Measurements from ENCODE around the gene ARMC3. TPM values are rescaled to one million over a fixed set of nuclear protein-coding genes. Genes with fewer than 3 reads are reported as not detected.

ARMC3 gene
- total RNA-seq, 4 donors from 2014 or later: 0.34 to 51.2 (median 16.3) TPM; not detected in 1

DNA sequence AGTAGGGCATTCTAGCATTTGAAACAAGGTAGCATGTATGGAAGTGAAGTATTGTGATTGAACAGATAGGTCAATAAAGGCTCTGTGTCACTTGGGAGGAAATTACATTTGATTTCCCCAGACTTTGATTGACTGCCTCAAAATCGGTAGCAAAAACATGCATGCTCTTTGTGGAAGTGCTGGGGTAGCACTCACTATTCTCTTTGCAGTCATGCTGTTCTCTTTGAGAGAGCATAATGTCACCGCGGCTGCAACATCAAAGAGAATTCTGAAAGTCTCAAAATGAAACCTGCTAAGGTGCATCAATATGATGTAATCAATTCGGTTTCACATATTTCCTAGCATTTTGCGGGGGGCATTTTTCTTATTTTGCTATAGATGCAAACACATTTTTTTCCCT, 64.2 kb downstream of the ARMC3 start:
- no peak for DNase-seq
- intact Hi-C loops (cut with DNase I; ENCODE audit: low total_unique reads): no loop called here
- TF ChIP-seq POLR2A (IDR thresholded peaks at IDR 0.05): no peak
- Histone ChIP-seq H3K4me3 (no peak overlapping the region), H3K27me3 (no peaks in the 10 kb centered on the region), H3K27ac (no peak overlapping the region), H3K4me1 (no peaks in the 10 kb centered on the region), H3K9me3 (no peaks in the 10 kb centered on the region), H3K36me3 (no peaks in the 10 kb centered on the region)

DNA sequence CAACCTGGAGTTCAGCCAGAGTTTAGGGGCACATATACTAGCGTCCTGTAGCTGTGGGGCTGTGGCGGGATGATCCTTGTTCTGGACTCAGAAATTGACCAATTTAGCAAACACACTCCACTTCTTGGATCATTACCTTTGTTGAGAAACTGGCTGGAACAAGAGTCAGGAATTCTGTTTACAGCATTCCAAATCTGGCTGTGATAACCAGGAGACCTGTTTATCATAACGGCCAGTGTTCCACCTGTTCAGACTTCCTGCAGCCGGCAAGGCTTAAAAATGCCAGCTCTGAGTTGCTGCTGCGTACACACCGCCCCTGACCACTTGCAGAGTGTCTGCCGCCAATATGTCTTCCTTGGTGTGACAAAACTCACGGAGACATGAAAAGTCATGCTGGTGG, 64.8 kb downstream of the ARMC3 start:
- no peak for DNase-seq
- H3K27me3 ChIP-seq: no peaks in the 10 kb centered on the region
- H3K9me3 ChIP-seq: no peaks in the 10 kb centered on the region
- H3K4me1 ChIP-seq: no peaks in the 10 kb centered on the region
- no peak for TF ChIP-seq POLR2A (IDR thresholded peaks at IDR 0.05)
- TF ChIP-seq, protein P1, sequence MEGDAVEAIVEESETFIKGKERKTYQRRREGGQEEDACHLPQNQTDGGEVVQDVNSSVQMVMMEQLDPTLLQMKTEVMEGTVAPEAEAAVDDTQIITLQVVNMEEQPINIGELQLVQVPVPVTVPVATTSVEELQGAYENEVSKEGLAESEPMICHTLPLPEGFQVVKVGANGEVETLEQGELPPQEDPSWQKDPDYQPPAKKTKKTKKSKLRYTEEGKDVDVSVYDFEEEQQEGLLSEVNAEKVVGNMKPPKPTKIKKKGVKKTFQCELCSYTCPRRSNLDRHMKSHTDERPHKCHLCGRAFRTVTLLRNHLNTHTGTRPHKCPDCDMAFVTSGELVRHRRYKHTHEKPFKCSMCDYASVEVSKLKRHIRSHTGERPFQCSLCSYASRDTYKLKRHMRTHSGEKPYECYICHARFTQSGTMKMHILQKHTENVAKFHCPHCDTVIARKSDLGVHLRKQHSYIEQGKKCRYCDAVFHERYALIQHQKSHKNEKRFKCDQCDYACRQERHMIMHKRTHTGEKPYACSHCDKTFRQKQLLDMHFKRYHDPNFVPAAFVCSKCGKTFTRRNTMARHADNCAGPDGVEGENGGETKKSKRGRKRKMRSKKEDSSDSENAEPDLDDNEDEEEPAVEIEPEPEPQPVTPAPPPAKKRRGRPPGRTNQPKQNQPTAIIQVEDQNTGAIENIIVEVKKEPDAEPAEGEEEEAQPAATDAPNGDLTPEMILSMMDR (IDR thresholded peaks at IDR 0.05): no peak
- intact Hi-C loops (cut with DNase I; ENCODE audit: low total_unique reads): no loop called here
- no peaks in the 10 kb centered on the region for H3K36me3 ChIP-seq
- H3K27ac ChIP-seq: no peak overlapping the region
- no peak overlapping the region for H3K4me3 ChIP-seq

DNA sequence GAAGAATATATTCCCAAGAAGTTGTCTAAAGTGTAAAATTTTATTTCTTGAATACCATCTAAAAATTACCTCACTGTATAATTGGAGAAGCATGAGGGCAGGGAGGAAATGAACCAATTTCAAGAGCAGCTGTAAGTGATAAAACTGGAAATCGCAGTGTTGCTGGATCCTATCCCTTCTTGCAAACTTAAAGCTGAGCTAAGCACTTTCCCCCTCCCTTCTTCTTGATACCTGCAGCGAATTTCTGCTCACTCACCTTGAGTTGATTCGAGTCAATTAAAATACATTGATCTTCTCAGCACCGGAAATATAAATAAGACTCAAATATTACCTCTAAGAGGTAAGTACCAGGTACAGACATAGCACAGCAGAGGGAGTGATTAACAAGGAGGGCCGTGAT, 65.5 kb downstream of the ARMC3 start:
- Histone ChIP-seq H3K4me1 (no peaks in the 10 kb centered on the region), H3K27ac (no peak overlapping the region), H3K4me3 (no peak overlapping the region), H3K27me3 (no peaks in the 10 kb centered on the region), H3K36me3 (no peaks in the 10 kb centered on the region), H3K9me3 (no peaks in the 10 kb centered on the region)
- intact Hi-C loops (cut with DNase I; ENCODE audit: low total_unique reads): no loop called here
- DNase-seq: no peak
- TF ChIP-seq POLR2A (IDR thresholded peaks at IDR 0.05): no peak
- TF ChIP-seq, protein P1 (IDR thresholded peaks at IDR 0.05): no peak

DNA sequence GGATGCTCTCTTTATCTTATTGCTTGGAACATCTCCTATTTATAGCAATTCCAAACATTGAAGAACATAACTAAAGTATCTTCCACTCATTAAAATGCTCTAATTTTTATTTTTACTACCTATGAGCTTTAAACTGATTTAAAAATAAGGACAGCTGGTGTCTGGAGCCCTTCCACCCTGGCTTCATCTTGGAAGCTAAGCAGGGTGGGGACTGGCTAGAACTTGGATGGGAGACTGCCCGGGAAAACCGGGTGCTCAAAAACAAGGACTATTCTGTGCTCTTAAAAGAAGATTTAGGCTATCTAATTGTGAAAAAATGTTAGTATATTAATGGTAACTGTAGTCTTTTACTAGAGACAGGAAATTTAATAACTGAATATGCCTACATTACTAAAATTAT, 69.2 kb downstream of the ARMC3 start:
- H3K9me3 ChIP-seq: no peaks in the 10 kb centered on the region
- H3K4me3 ChIP-seq: no peak overlapping the region
- peaks cover 0 to 4% of the 10 kb centered on the region in 2 donors for H3K27me3 ChIP-seq
- no peak for DNase-seq
- TF ChIP-seq, protein P1 (IDR thresholded peaks at IDR 0.05): no peak
- no peak for TF ChIP-seq POLR2A (IDR thresholded peaks at IDR 0.05)
- H3K27ac ChIP-seq: no peak overlapping the region
- H3K36me3 ChIP-seq: no peaks in the 10 kb centered on the region
- no peaks in the 10 kb centered on the region for H3K4me1 ChIP-seq
- intact Hi-C loops (cut with DNase I; ENCODE audit: low total_unique reads): no loop called here

DNA sequence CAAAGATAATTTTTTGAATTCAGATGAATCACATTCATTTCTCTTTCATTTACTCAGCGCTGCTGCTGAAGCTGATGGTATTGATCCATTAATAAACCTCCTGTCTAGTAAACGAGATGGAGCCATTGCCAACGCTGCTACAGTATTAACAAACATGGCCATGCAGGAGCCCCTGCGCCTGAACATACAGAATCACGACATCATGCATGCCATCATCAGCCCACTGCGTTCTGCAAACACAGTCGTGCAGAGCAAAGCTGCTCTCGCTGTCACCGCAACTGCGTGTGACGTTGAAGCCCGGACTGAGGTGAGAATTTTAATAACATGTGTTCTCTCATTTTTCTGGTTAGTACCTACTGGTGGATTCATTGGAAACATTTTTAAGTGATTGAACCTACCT, 70.2 kb downstream of the ARMC3 start:
- Histone ChIP-seq H3K27me3 (peaks cover 0 to 4% of the 10 kb centered on the region in 2 donors), H3K4me1 (no peaks in the 10 kb centered on the region)
- intact Hi-C loops (cut with DNase I; ENCODE audit: low total_unique reads): no loop called here

More for the DNA sequence above, 70.2 kb downstream of the ARMC3 start:
- TF ChIP-seq, protein P1 (IDR thresholded peaks at IDR 0.05): no peak
- TF ChIP-seq POLR2A (IDR thresholded peaks at IDR 0.05): no peak
- Histone ChIP-seq H3K4me3 (no peak overlapping the region), H3K36me3 (no peaks in the 10 kb centered on the region), H3K9me3 (no peaks in the 10 kb centered on the region), H3K27ac (no peak overlapping the region)
- DNase-seq: no peak

All from uterus (tissue), 4 donors.